ENCODE results near the gene ZNF414.

The ZNF414 gene

DNA sequence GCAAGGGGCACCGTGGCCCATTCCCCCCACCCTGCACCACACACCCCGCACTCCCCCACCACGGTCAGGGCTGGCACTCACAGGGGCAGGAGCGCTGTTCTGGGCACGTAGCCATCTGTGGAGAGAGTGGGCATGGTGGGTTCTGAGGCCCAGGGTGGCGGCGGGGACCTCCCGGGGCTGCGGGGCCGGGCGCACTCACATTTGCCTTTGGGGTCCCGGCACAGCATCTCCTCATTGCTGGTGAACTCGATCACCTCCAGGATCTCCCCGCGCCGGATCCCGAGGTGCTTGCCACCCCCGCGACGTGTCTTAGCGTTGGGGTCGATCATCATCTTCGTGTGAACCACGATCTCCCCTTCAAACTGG, 23.6 kb downstream of the ZNF414 start (continued):
- TF ChIP-seq, protein P1, sequence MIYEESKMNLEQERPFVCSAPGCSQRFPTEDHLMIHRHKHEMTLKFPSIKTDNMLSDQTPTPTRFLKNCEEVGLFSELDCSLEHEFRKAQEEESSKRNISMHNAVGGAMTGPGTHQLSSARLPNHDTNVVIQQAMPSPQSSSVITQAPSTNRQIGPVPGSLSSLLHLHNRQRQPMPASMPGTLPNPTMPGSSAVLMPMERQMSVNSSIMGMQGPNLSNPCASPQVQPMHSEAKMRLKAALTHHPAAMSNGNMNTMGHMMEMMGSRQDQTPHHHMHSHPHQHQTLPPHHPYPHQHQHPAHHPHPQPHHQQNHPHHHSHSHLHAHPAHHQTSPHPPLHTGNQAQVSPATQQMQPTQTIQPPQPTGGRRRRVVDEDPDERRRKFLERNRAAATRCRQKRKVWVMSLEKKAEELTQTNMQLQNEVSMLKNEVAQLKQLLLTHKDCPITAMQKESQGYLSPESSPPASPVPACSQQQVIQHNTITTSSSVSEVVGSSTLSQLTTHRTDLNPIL (CRISPR knock-in tag; IDR thresholded peaks at IDR 0.05; ENCODE audit: low read depth) = no peak
- TF ChIP-seq ZC3H10 (CRISPR knock-in tag; IDR thresholded peaks at IDR 0.05) = no peak
- no peak for TF ChIP-seq ISL1 (CRISPR knock-in tag; IDR thresholded peaks at IDR 0.05)
- TF ChIP-seq ARNTL (CRISPR knock-in tag; IDR thresholded peaks at IDR 0.05; ENCODE audit: borderline replicate concordance, low read depth) = no peak

DNA sequence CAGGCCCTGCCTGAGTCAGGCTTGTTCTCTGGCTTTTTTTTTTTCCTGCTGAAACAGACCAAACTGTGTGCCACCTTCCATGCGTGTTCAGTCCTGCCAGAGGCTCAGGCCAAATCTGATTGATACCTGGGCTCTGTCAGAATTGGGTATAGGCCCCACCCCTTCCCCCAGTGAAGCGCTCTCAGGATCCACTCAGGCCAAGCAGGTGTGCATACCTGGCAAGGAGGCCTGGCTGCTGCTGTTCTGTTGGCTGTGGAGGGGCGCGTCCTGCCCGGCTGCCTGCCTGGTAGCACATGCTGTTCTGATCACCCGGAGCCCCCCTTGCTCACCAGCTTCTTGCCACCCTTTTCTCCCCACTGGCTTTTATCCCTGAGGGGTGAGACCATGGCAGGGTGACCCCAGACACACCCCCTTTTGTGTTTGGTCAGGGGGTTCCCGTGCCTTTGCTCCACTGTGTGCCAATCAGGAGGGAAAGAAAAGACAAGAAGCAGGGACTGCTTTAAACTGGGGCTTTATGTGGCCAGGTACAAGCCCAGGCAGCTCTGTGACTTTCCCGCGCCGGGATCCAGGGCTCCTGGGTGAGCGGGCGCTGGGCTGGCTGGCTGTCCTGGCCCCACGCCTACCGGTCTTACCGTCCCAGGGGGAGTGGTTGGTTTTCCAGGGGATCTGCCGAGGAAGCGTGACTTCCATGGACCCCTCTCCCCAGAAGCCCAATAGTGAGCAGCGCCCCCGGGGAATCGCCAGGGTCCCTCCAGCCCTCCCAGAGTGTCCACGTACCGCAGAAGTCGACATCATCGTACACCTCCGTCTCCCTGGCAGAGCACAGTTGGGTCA, 24.2 kb downstream of the ZNF414 start:
- ATAC-seq = peak; percentile 5; the same call in 2 of the 3 replicates

DNA sequence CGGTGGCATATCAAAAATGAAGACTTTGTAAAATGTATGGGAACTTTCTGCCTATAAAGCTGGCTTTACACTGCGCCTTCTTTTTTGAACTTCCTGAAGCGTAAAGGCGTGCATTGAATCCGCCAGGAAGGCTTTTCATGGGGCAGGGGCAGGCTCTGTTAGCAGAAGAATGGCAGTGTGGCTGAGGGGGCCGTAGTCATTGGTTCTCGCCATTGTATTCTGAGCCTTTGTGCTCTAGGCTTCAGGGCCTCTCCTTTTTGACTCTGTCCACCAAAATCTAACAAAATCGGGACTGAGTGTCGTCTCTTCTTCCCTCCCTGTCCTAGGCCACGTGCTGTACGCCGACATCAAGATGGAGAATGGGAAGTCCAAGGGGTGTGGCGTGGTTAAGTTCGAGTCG, 25.6 kb downstream of the ZNF414 start:
- no peak for ATAC-seq
- TF ChIP-seq PPARA (CRISPR knock-in tag; IDR thresholded peaks at IDR 0.05; ENCODE audit: borderline replicate concordance) (no peak), TOX (CRISPR knock-in tag; IDR thresholded peaks at IDR 0.05; ENCODE audit: borderline replicate concordance) (no peak), RARB (CRISPR knock-in tag; IDR thresholded peaks at IDR 0.05) (no peak), BACH2 (CRISPR knock-in tag; IDR thresholded peaks at IDR 0.05; ENCODE audit: borderline replicate concordance) (no peak), ZC3H10 (CRISPR knock-in tag; IDR thresholded peaks at IDR 0.05) (no peak), CSDC2 (CRISPR knock-in tag; IDR thresholded peaks at IDR 0.05) (no peak), ISL1 (CRISPR knock-in tag; IDR thresholded peaks at IDR 0.05) (no peak), ZNF8 (CRISPR knock-in tag; IDR thresholded peaks at IDR 0.05) (no peak)
- TF ChIP-seq, protein P2, sequence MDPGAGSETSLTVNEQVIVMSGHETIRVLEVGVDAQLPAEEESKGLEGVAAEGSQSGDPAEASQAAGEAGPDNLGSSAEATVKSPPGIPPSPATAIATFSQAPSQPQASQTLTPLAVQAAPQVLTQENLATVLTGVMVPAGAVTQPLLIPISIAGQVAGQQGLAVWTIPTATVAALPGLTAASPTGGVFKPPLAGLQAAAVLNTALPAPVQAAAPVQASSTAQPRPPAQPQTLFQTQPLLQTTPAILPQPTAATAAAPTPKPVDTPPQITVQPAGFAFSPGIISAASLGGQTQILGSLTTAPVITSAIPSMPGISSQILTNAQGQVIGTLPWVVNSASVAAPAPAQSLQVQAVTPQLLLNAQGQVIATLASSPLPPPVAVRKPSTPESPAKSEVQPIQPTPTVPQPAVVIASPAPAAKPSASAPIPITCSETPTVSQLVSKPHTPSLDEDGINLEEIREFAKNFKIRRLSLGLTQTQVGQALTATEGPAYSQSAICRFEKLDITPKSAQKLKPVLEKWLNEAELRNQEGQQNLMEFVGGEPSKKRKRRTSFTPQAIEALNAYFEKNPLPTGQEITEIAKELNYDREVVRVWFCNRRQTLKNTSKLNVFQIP (CRISPR knock-in tag; IDR thresholded peaks at IDR 0.05; ENCODE audit: borderline replicate concordance, low read depth) = no peak
- TF ChIP-seq, protein P3, sequence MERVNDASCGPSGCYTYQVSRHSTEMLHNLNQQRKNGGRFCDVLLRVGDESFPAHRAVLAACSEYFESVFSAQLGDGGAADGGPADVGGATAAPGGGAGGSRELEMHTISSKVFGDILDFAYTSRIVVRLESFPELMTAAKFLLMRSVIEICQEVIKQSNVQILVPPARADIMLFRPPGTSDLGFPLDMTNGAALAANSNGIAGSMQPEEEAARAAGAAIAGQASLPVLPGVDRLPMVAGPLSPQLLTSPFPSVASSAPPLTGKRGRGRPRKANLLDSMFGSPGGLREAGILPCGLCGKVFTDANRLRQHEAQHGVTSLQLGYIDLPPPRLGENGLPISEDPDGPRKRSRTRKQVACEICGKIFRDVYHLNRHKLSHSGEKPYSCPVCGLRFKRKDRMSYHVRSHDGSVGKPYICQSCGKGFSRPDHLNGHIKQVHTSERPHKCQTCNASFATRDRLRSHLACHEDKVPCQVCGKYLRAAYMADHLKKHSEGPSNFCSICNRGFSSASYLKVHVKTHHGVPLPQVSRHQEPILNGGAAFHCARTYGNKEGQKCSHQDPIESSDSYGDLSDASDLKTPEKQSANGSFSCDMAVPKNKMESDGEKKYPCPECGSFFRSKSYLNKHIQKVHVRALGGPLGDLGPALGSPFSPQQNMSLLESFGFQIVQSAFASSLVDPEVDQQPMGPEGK (CRISPR knock-in tag; IDR thresholded peaks at IDR 0.05; ENCODE audit: borderline replicate concordance) = no peak
- TF ChIP-seq, protein P4, sequence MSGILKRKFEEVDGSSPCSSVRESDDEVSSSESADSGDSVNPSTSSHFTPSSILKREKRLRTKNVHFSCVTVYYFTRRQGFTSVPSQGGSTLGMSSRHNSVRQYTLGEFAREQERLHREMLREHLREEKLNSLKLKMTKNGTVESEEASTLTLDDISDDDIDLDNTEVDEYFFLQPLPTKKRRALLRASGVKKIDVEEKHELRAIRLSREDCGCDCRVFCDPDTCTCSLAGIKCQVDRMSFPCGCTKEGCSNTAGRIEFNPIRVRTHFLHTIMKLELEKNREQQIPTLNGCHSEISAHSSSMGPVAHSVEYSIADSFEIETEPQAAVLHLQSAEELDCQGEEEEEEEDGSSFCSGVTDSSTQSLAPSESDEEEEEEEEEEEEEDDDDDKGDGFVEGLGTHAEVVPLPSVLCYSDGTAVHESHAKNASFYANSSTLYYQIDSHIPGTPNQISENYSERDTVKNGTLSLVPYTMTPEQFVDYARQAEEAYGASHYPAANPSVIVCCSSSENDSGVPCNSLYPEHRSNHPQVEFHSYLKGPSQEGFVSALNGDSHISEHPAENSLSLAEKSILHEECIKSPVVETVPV (CRISPR knock-in tag; IDR thresholded peaks at IDR 0.05) = no peak

More for the DNA sequence above, 24.2 kb downstream of the ZNF414 start:
- TF ChIP-seq PPARA (CRISPR knock-in tag; IDR thresholded peaks at IDR 0.05; ENCODE audit: borderline replicate concordance) (no peak), ISL1 (CRISPR knock-in tag; IDR thresholded peaks at IDR 0.05) (no peak), ARNTL (CRISPR knock-in tag; IDR thresholded peaks at IDR 0.05; ENCODE audit: borderline replicate concordance, low read depth) (no peak), OSR1 (CRISPR knock-in tag; IDR thresholded peaks at IDR 0.05) (no peak), ZFP3 (CRISPR knock-in tag; IDR thresholded peaks at IDR 0.05) (no peak), CSDC2 (CRISPR knock-in tag; IDR thresholded peaks at IDR 0.05) (no peak), ZNF8 (CRISPR knock-in tag; IDR thresholded peaks at IDR 0.05) (no peak), ZNF70 (CRISPR knock-in tag; IDR thresholded peaks at IDR 0.05) (no peak), TCF4 (CRISPR knock-in tag; IDR thresholded peaks at IDR 0.05; ENCODE audit: borderline replicate concordance) (no peak), SNAI2 (CRISPR knock-in tag; IDR thresholded peaks at IDR 0.05) (no peak), BACH2 (CRISPR knock-in tag; IDR thresholded peaks at IDR 0.05; ENCODE audit: borderline replicate concordance) (no peak), ZC3H10 (CRISPR knock-in tag; IDR thresholded peaks at IDR 0.05) (no peak), TOX (CRISPR knock-in tag; IDR thresholded peaks at IDR 0.05; ENCODE audit: borderline replicate concordance) (no peak), GLIS3 (CRISPR knock-in tag; IDR thresholded peaks at IDR 0.05) (no peak)
- TF ChIP-seq, protein P1 (CRISPR knock-in tag; IDR thresholded peaks at IDR 0.05; ENCODE audit: low read depth) = no peak
- TF ChIP-seq, protein P5, sequence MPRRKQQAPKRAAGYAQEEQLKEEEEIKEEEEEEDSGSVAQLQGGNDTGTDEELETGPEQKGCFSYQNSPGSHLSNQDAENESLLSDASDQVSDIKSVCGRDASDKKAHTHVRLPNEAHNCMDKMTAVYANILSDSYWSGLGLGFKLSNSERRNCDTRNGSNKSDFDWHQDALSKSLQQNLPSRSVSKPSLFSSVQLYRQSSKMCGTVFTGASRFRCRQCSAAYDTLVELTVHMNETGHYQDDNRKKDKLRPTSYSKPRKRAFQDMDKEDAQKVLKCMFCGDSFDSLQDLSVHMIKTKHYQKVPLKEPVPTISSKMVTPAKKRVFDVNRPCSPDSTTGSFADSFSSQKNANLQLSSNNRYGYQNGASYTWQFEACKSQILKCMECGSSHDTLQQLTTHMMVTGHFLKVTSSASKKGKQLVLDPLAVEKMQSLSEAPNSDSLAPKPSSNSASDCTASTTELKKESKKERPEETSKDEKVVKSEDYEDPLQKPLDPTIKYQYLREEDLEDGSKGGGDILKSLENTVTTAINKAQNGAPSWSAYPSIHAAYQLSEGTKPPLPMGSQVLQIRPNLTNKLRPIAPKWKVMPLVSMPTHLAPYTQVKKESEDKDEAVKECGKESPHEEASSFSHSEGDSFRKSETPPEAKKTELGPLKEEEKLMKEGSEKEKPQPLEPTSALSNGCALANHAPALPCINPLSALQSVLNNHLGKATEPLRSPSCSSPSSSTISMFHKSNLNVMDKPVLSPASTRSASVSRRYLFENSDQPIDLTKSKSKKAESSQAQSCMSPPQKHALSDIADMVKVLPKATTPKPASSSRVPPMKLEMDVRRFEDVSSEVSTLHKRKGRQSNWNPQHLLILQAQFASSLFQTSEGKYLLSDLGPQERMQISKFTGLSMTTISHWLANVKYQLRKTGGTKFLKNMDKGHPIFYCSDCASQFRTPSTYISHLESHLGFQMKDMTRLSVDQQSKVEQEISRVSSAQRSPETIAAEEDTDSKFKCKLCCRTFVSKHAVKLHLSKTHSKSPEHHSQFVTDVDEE (CRISPR knock-in tag; IDR thresholded peaks at IDR 0.05) = no peak
- TF ChIP-seq, protein P3 (CRISPR knock-in tag; IDR thresholded peaks at IDR 0.05; ENCODE audit: borderline replicate concordance) = no peak

Data from SK-N-SH treated with all-trans-retinoic acid at 6 μM for 48 hours (cell line).